HEK293 (cell line): ENCODE measurements around the gene CHID1.

Experiments
- ZNF37A ChIP-seq: fragments of 450-650 bp; IDR thresholded peaks from 2 replicates; pipeline ENCODE4 v1.5.1; 2018; ENCODE audit warnings: missing biosample characterization, missing genetic modification characterization
- TF ChIP-seq, protein P1 (sequence below): fragments of 450-650 bp; formaldehyde crosslinking; IDR thresholded peaks from 2 replicates; pipeline ENCODE4 v1.5.1; 2016; ENCODE audit warnings: missing biosample characterization, missing genetic modification characterization

DNA sequence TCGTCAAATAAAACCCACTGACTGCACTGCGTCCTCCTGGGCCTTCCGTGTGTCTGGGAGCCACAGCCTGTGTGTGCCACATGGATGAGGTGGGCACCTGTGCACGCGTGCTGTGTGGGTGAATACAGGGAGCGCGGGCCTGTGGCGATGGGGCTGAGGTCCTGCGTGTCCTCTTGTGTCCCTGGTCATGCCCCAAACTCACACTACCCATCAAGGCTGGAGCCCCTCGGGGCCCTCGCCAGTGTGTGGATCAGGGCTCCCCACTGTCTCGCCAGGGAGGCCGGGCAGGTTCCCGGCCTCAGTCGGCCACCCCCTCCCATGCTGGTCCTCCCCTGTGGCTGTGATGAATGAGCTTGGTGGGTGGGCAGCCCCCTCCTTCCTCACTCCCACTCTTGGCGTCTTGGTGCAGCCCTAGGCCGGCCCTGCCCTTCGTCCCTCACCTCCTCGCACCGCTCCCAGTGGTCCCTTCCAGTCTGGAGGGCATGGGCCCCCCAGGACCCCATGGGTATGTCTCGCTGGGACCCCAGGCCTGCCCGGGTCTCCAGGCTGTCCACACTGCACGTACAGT, 78.6 kb downstream of the CHID1 start:
- TF ChIP-seq ZNF37A (tag by site-specific recombination), result no peak
- TF ChIP-seq, protein P1, sequence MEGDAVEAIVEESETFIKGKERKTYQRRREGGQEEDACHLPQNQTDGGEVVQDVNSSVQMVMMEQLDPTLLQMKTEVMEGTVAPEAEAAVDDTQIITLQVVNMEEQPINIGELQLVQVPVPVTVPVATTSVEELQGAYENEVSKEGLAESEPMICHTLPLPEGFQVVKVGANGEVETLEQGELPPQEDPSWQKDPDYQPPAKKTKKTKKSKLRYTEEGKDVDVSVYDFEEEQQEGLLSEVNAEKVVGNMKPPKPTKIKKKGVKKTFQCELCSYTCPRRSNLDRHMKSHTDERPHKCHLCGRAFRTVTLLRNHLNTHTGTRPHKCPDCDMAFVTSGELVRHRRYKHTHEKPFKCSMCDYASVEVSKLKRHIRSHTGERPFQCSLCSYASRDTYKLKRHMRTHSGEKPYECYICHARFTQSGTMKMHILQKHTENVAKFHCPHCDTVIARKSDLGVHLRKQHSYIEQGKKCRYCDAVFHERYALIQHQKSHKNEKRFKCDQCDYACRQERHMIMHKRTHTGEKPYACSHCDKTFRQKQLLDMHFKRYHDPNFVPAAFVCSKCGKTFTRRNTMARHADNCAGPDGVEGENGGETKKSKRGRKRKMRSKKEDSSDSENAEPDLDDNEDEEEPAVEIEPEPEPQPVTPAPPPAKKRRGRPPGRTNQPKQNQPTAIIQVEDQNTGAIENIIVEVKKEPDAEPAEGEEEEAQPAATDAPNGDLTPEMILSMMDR (tag by site-specific recombination), result no peak
